Loucy (cell line): ENCODE measurements around the gene H1-8.
"Not testable (repeated sequence)": the region's sequence is repeated elsewhere in the genome, so short reads cannot be mapped to it uniquely, and the experiment has no call there.

Experiments
- H2AFZ ChIP-seq: fragments of 200-600 bp; sonication (generic); 2 replicates; pipeline ENCODE4 v1.6.0; 2016; ENCODE audit warnings: antibody characterized with exemption, mild to moderate bottlenecking, low read length, moderate library complexity
- H3F3A ChIP-seq: fragments of 200-600 bp; 2 replicates; pipeline ENCODE4 v1.6.0; 2016; ENCODE audit warnings: antibody characterized with exemption, low read depth, mild to moderate bottlenecking
- H3K27me3 ChIP-seq: fragments of 200-600 bp; sonication (generic); 2 replicates; pipeline ENCODE4 v1.6.1; 2014; ENCODE audit warnings: low read length, mild to moderate bottlenecking; ENCODE audit not compliant: insufficient read depth, poor library complexity, severe bottlenecking
- H3K36me3 ChIP-seq: fragments of 200-600 bp; sonication (generic); 2 replicates; pipeline ENCODE4 v1.6.1; 2016; ENCODE audit warnings: low read length; ENCODE audit not compliant: insufficient read depth
- H3K4me1 ChIP-seq: fragments of 200-600 bp; sonication (generic); 2 replicates; pipeline ENCODE4 v1.5.1; 2014; ENCODE audit warnings: low read length, mild to moderate bottlenecking; ENCODE audit not compliant: insufficient read depth, poor library complexity, severe bottlenecking
- H3K4me2 ChIP-seq: fragments of 200-600 bp; sonication (generic); 2 replicates; pipeline ENCODE4 v1.6.0; 2014; ENCODE audit warnings: antibody characterized with exemption, low read length, low read depth, mild to moderate bottlenecking; ENCODE audit not compliant: poor library complexity, severe bottlenecking
- H3K4me3 ChIP-seq: fragments of 200-600 bp; sonication (generic); 2 replicates; pipeline ENCODE4 v1.5.1; 2014; ENCODE audit warnings: low read length, mild to moderate bottlenecking, mixed read lengths; ENCODE audit not compliant: poor library complexity, severe bottlenecking
- H3K79me2 ChIP-seq: fragments of 200-600 bp; sonication (generic); 2 replicates; pipeline ENCODE4 v1.6.1; 2014; ENCODE audit warnings: low read length; ENCODE audit not compliant: insufficient read depth
- H3K9ac ChIP-seq: fragments of 200-600 bp; sonication (generic); 2 replicates; pipeline ENCODE4 v1.6.0; 2014; ENCODE audit warnings: mild to moderate bottlenecking, low read depth, low read length, moderate library complexity; ENCODE audit not compliant: poor library complexity, severe bottlenecking
- H3K9me2 ChIP-seq: fragments of 200-600 bp; sonication (generic); replicated peaks from 2 replicates; pipeline ENCODE4 v1.6.1; 2016; ENCODE audit warnings: low read depth, low read length, mixed read lengths
- H3K9me3 ChIP-seq: fragments of 200-600 bp; sonication (generic); 2 replicates; pipeline ENCODE4 v1.6.1; 2014; ENCODE audit warnings: mild to moderate bottlenecking, antibody characterized with exemption, low read length, low read depth; ENCODE audit not compliant: insufficient read depth
- H4K20me1 ChIP-seq: fragments of 200-600 bp; sonication (generic); 2 replicates; pipeline ENCODE4 v1.6.0; 2014; ENCODE audit warnings: antibody characterized with exemption, low read length, mild to moderate bottlenecking; ENCODE audit not compliant: insufficient read depth, poor library complexity, severe bottlenecking
- EZH2phosphoT487 ChIP-seq: fragments of 200-600 bp; IDR thresholded peaks from 2 replicates; pipeline ENCODE4 v1.6.1; 2018; ENCODE audit warnings: antibody characterized with exemption, mild to moderate bottlenecking, moderate library complexity, borderline replicate concordance
- TF ChIP-seq, protein P1 (sequence below): fragments of 200-600 bp; sonication (generic); conservative IDR thresholded peaks from 2 replicates; pipeline ENCODE4 v1.5.1; 2014; ENCODE audit warnings: mild to moderate bottlenecking, antibody characterized with exemption, low read length

The H1-8 gene

DNA sequence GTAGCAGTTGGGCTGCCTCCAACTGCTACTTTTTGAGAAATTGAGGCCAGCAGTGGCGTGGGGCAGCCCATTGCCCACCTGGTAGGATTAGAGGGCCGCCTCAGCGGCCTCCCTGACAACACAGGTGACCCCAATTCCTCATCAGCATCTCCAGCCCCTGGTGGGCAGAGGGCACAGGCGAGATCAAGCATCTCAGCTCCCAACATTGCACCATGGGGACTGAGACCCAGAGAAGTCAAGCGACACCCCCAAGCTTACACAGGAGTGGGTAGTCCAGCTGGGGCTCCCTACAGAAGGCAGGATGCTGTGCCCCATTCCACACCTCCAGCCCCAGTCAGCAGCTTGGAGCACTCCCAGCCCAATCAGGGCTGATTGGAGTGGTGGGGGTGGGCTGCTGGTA is 228 bp upstream of the H1-8 start:
- Histone ChIP-seq H3K9me2 (no peaks in the 10 kb centered on the region), H4K20me1 (no peaks in the 10 kb centered on the region), H3K9me3 (no peaks in the 10 kb centered on the region), H3K4me2 (no peak overlapping the region), H3K27me3 (no peaks in the 10 kb centered on the region), H3K4me3 (no peak overlapping the region), H2AFZ (no peak overlapping the region), H3K36me3 (no peaks in the 10 kb centered on the region), H3K79me2 (no peaks in the 10 kb centered on the region), H3K9ac (no peak overlapping the region), H3K4me1 (no peaks in the 10 kb centered on the region), H3F3A (no peaks in the 10 kb centered on the region)
- no peak for TF ChIP-seq EZH2phosphoT487
- TF ChIP-seq, protein P1, sequence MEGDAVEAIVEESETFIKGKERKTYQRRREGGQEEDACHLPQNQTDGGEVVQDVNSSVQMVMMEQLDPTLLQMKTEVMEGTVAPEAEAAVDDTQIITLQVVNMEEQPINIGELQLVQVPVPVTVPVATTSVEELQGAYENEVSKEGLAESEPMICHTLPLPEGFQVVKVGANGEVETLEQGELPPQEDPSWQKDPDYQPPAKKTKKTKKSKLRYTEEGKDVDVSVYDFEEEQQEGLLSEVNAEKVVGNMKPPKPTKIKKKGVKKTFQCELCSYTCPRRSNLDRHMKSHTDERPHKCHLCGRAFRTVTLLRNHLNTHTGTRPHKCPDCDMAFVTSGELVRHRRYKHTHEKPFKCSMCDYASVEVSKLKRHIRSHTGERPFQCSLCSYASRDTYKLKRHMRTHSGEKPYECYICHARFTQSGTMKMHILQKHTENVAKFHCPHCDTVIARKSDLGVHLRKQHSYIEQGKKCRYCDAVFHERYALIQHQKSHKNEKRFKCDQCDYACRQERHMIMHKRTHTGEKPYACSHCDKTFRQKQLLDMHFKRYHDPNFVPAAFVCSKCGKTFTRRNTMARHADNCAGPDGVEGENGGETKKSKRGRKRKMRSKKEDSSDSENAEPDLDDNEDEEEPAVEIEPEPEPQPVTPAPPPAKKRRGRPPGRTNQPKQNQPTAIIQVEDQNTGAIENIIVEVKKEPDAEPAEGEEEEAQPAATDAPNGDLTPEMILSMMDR: no peak

DNA sequence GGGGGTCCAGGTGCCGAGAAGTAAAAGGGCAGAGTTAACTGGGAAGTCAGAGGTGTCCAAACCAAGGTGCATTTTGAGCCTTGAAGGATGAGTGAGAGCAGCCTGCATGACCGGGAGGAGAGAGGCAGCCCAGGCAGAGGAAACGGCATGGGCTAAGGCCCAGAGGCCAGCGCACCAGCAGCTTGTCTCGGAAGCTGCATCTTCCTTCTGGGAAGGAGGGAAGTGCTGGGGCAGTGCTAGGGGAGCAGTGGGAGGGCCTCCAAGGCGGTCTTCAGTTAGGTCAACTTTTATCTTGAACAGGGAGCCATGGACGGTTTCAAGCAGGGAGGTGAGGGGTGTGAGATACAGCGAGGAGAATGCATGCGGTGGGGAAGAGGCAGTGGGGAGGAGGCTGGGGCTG is 1.0 kb downstream of the H1-8 start:
- no peaks in the 10 kb centered on the region for H3F3A ChIP-seq
- H3K79me2 ChIP-seq: no peaks in the 10 kb centered on the region
- no peak overlapping the region for H3K4me3 ChIP-seq
- H3K9ac ChIP-seq: no peak overlapping the region
- H3K9me3 ChIP-seq: no peaks in the 10 kb centered on the region
- TF ChIP-seq EZH2phosphoT487: no peak
- TF ChIP-seq, protein P1: no peak
- H4K20me1 ChIP-seq: no peaks in the 10 kb centered on the region
- no peaks in the 10 kb centered on the region for H3K9me2 ChIP-seq
- no peak overlapping the region for H3K4me2 ChIP-seq
- H3K4me1 ChIP-seq: no peaks in the 10 kb centered on the region
- no peak overlapping the region for H2AFZ ChIP-seq
- H3K27me3 ChIP-seq: no peaks in the 10 kb centered on the region
- no peaks in the 10 kb centered on the region for H3K36me3 ChIP-seq

DNA sequence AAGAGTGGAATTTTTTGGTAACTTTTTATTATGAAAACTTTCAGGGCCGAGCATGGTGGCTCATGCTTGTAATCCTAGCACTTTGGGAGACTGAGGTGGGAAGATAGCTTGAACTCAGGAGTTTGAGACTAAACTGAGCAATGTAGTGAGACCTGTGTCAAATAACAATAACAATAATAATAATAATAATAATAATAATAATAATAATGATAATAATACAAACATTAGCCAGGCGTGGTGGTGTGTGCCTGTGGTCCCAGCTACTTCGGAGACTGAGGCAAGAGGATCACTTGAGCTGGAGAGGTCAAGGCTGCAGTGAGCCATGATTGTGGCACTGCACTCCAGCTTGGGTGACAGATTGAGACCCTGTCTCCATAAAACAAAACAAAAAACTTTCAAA is 3.0 kb downstream of the H1-8 start:
- not testable (repeated sequence) for H3K79me2 ChIP-seq, H3F3A ChIP-seq, H3K36me3 ChIP-seq

DNA sequence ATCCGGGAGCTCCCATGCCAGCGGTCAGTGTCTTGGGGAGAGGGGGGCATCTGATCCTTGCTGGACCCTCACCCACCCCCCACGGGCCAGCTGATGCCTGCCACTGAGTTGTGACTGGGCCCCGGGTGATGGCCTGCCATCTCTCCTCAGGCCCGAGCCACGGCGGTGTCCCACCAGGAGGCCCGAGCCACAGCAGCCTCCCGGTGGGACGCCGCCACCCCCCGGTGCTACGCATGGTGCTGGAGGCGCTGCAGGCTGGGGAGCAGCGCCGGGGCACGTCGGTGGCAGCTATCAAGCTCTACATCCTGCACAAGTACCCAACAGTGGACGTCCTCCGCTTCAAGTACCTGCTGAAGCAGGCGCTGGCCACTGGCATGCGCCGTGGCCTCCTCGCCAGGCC is 4.3 kb downstream of the H1-8 start:
- no peaks in the 10 kb centered on the region for H3K27me3 ChIP-seq

More for the DNA sequence above, 3.0 kb downstream of the H1-8 start:
- H3K4me1 ChIP-seq, H3K27me3 ChIP-seq, H3K4me3 ChIP-seq, H4K20me1 ChIP-seq, H3K9ac ChIP-seq, H3K4me2 ChIP-seq, H3K9me3 ChIP-seq, H3K9me2 ChIP-seq, H2AFZ ChIP-seq: not testable (repeated sequence)

More for the DNA sequence above, 4.3 kb downstream of the H1-8 start:
- H3K9ac ChIP-seq: no peak overlapping the region
- H4K20me1 ChIP-seq: no peaks in the 10 kb centered on the region
- no peaks in the 10 kb centered on the region for H3K9me2 ChIP-seq
- TF ChIP-seq, protein P1: no peak
- no peak for TF ChIP-seq EZH2phosphoT487
- H3K9me3 ChIP-seq: no peaks in the 10 kb centered on the region
- no peak overlapping the region for H2AFZ ChIP-seq
- no peak overlapping the region for H3K4me2 ChIP-seq
- H3K36me3 ChIP-seq: no peaks in the 10 kb centered on the region
- H3K4me3 ChIP-seq: no peak overlapping the region
- no peaks in the 10 kb centered on the region for H3K4me1 ChIP-seq
- no peaks in the 10 kb centered on the region for H3K79me2 ChIP-seq
- no peaks in the 10 kb centered on the region for H3F3A ChIP-seq
